Hepatocyte (in vitro differentiated cells): ENCODE data around the gene SLIT1. TPM values are rescaled to one million over a fixed set of nuclear protein-coding genes. Genes with fewer than 3 reads are reported as not detected.
A peak's percentile ranks its signal among the peaks of the same experiment; 100 is the strongest.

ENCODE experiments used
- DNase-seq: peaks from one replicate; pipeline ENCODE4 v3.0.0-alpha.2; 2016; ENCODE audit warnings: low spot score
- H2AFZ ChIP-seq: fragments of 200-600 bp; sonication (generic); 2 replicates; pipeline ENCODE4 v1.6.0; 2016; ENCODE audit warnings: antibody characterized with exemption, mild to moderate bottlenecking
- H3K27ac ChIP-seq: fragments of 200-600 bp; sonication (generic); 2 replicates; pipeline ENCODE4 v1.5.1; 2016; ENCODE audit warnings: mild to moderate bottlenecking
- H3K27me3 ChIP-seq: fragments of 200-600 bp; sonication (generic); 2 replicates; pipeline ENCODE4 v1.6.1; 2016
- H3K36me3 ChIP-seq: fragments of 200-600 bp; sonication (generic); replicated peaks from 2 replicates; pipeline ENCODE4 v1.5.1; 2016; ENCODE audit warnings: low read depth; ENCODE audit not compliant: insufficient read depth
- H3K4me1 ChIP-seq: fragments of 200-600 bp; sonication (generic); 2 replicates; pipeline ENCODE4 v1.5.1; 2016; ENCODE audit warnings: mild to moderate bottlenecking, moderate library complexity; ENCODE audit not compliant: insufficient read depth
- H3K4me2 ChIP-seq: fragments of 200-600 bp; sonication (generic); 2 replicates; pipeline ENCODE4 v1.6.0; 2016
- H3K4me3 ChIP-seq: fragments of 200-600 bp; sonication (generic); 2 replicates; pipeline ENCODE4 v1.5.1; 2016; ENCODE audit warnings: mild to moderate bottlenecking
- H3K79me2 ChIP-seq: fragments of 200-600 bp; sonication (generic); 2 replicates; pipeline ENCODE4 v1.6.0; 2017; ENCODE audit warnings: mild to moderate bottlenecking
- H3K9me2 ChIP-seq: fragments of 200-600 bp; sonication (generic); replicated peaks from 2 replicates; pipeline ENCODE4 v1.6.0; 2017; ENCODE audit warnings: mild to moderate bottlenecking; ENCODE audit not compliant: insufficient read depth
- H3K9me3 ChIP-seq: fragments of 200-600 bp; sonication (generic); 2 replicates; pipeline ENCODE4 v1.5.1; 2016; ENCODE audit warnings: low read depth, mild to moderate bottlenecking
- H4K20me1 ChIP-seq: fragments of 200-600 bp; sonication (generic); 2 replicates; pipeline ENCODE4 v1.6.0; 2016; ENCODE audit warnings: mild to moderate bottlenecking; ENCODE audit not compliant: insufficient read depth, poor library complexity, severe bottlenecking
- EZH2 ChIP-seq: fragments of 200-600 bp; sonication (generic); IDR thresholded peaks from 2 replicates; pipeline ENCODE4 v1.6.1; 2016; ENCODE audit warnings: antibody characterized with exemption, mild to moderate bottlenecking, borderline replicate concordance
- EZH2phosphoT487 ChIP-seq: fragments of 200-600 bp; sonication (generic); IDR thresholded peaks from one replicate; pipeline ENCODE4 v1.6.1; 2018; ENCODE audit warnings: antibody characterized with exemption, mild to moderate bottlenecking, low read depth, moderate library complexity; ENCODE audit not compliant: unreplicated experiment, severe bottlenecking
- WGBS: methylation state at CpG from one replicate; pipeline ENCODE4 v1.1.6; 2016; ENCODE audit warnings: low lambda C conversion rate; ENCODE audit errors: missing lambda C conversion rate; 5-methylcytosine and 5-hydroxymethylcytosine counted together
- polyA plus RNA-seq: library from polyadenylated mRNA; unstranded; fragments of >200 nt; fragmentation: Nextera tagmentation; extraction: Ambion mirVana; gene quantifications from 2 replicates; pipeline ENCODE4 v1.2.1, GENCODE V29; 2016
- total RNA-seq: library from RNA; depleted of rRNA; stranded (reverse); fragments of >200 nt; gene quantifications from 2 replicates; pipeline ENCODE4 v1.2.3, GENCODE V29; 2014
- TF ChIP-seq, protein P1 (sequence below): fragments of 200-600 bp; sonication (generic); IDR thresholded peaks from 2 replicates; pipeline ENCODE4 v1.5.1; 2016; ENCODE audit warnings: antibody characterized with exemption, mild to moderate bottlenecking; ENCODE audit not compliant: poor library complexity

The SLIT1 gene
- total and polyA plus RNA-seq, 2 experiments from 2014 or later: 0.47 to 0.65 TPM

DNA sequence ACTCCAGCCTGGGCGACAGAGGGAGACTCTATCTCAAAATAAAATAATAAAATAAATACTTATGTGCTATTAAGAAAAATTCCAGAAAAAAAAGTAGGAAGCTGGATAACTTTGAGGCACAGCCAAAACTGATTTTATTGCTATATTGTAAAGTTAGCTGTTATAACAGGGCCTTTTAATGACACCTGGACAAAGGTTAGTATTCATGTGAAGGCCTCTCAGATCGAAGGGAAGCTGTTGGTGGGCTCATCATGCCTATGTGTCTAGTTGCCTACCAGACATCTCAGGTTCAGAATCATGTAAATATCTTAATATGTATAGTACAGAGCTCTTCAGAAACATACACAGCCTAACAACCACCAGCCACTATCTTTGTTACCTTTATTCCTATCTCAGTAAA lies 210.6 kb downstream of the SLIT1 start:
- H3K4me1 ChIP-seq: peaks cover 19% of the 10 kb centered on the region
- H3K9me2 ChIP-seq: no peaks in the 10 kb centered on the region
- TF ChIP-seq EZH2phosphoT487 (no peak), EZH2 (no peak)
- TF ChIP-seq, protein P1, sequence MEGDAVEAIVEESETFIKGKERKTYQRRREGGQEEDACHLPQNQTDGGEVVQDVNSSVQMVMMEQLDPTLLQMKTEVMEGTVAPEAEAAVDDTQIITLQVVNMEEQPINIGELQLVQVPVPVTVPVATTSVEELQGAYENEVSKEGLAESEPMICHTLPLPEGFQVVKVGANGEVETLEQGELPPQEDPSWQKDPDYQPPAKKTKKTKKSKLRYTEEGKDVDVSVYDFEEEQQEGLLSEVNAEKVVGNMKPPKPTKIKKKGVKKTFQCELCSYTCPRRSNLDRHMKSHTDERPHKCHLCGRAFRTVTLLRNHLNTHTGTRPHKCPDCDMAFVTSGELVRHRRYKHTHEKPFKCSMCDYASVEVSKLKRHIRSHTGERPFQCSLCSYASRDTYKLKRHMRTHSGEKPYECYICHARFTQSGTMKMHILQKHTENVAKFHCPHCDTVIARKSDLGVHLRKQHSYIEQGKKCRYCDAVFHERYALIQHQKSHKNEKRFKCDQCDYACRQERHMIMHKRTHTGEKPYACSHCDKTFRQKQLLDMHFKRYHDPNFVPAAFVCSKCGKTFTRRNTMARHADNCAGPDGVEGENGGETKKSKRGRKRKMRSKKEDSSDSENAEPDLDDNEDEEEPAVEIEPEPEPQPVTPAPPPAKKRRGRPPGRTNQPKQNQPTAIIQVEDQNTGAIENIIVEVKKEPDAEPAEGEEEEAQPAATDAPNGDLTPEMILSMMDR: no peak
- DNase-seq: no peak
- H3K36me3 ChIP-seq: no peaks in the 10 kb centered on the region
- H3K4me3 ChIP-seq: no peak overlapping the region
- H3K79me2 ChIP-seq: no peaks in the 10 kb centered on the region
- 83% methylated on average over 2 of the region's 2 CpGs for WGBS
- no peak overlapping the region for H2AFZ ChIP-seq
- no peaks in the 10 kb centered on the region for H3K9me3 ChIP-seq
- no peaks in the 10 kb centered on the region for H4K20me1 ChIP-seq
- H3K27ac ChIP-seq: no peak overlapping the region
- H3K4me2 ChIP-seq: peak overlapping the region; percentile 30
- H3K27me3 ChIP-seq: no peaks in the 10 kb centered on the region

DNA sequence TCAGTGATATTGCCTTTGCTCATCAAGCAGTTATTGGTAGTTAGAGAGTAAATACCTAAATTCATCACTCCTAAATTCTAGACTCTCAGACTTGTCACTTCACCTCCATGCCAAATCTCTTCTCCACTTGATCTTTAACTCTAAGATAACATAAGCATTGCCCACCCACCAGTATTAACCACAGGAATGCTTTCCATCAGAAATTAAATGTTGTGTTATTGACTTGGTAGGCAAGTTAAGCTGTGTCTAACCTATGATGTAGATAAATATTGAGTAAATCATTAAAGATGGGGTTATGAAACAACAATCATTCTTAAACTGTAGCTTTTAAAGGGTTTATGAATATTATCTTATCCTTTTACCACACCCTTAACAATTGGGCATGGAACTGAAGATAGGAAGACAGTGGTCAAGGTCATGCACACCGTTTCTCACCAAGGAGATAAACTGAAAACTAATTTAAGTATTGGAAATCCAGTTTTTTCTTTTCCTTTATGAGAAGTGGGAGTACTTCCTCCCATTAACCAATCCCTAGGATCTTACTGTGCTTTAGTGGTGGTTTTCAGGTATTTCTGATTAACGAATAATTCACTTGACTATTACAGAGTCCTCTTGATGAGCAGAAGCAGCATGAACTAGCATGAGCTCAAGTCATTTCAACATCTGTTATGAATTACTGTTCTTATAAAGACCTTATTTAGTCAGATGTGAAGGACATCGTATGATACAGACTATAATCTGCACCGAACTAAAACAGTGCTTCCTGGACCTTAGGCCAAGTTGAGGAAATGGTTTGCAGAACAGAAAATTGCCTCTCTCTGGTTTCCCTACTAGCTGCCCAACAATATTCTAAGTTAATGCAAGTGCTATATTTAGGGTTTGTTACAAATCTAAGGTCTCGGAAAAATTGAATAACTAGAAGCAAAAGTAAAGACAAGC lies 211.7 kb downstream of the SLIT1 start:
- Histone ChIP-seq H3K4me2 (peak overlapping the region; percentile 30), H3K4me1 (peaks cover 19% of the 10 kb centered on the region), H3K79me2 (no peaks in the 10 kb centered on the region), H3K27me3 (no peaks in the 10 kb centered on the region), H4K20me1 (no peaks in the 10 kb centered on the region), H3K4me3 (no peak overlapping the region), H3K9me3 (no peaks in the 10 kb centered on the region), H3K27ac (no peak overlapping the region), H3K36me3 (no peaks in the 10 kb centered on the region), H3K9me2 (no peaks in the 10 kb centered on the region), H2AFZ (no peak overlapping the region)
- 66% methylated on average over 5 of the region's 5 CpGs for WGBS
- DNase-seq: no peak
- TF ChIP-seq EZH2 (no peak), EZH2phosphoT487 (no peak)

DNA sequence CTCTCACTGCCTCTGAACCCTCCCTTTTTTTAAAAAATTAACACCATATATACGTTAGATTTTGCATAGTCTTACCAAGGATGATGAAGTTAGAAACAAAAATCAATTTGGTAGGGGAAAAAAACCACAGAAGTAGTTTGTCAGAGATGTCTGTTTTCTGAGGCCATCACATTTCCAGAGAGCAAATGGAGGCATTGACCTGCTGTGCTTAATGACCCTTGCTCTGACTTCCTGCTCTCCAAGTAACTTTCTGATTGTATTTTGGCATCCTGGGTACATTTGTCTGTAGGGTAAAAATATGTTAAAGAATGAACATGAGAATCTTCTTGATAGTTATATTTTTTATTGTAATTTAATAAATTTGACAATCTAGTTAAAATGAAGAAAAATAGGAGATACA lies 213.5 kb downstream of the SLIT1 start:
- no peaks in the 10 kb centered on the region for H3K27me3 ChIP-seq
- H4K20me1 ChIP-seq: no peaks in the 10 kb centered on the region
- H3K36me3 ChIP-seq: no peaks in the 10 kb centered on the region
- no peaks in the 10 kb centered on the region for H3K9me3 ChIP-seq
- DNase-seq: no peak
- H3K4me2 ChIP-seq: no peak overlapping the region
- no peak overlapping the region for H3K27ac ChIP-seq
- no peaks in the 10 kb centered on the region for H3K79me2 ChIP-seq
- no peaks in the 10 kb centered on the region for H3K9me2 ChIP-seq
- H3K4me3 ChIP-seq: no peak overlapping the region
- WGBS: 88% methylated on average over 1 of the region's 1 CpG
- peaks cover 19% of the 10 kb centered on the region for H3K4me1 ChIP-seq
- no peak overlapping the region for H2AFZ ChIP-seq
- TF ChIP-seq EZH2phosphoT487 (no peak), EZH2 (no peak)
- TF ChIP-seq, protein P1: no peak

DNA sequence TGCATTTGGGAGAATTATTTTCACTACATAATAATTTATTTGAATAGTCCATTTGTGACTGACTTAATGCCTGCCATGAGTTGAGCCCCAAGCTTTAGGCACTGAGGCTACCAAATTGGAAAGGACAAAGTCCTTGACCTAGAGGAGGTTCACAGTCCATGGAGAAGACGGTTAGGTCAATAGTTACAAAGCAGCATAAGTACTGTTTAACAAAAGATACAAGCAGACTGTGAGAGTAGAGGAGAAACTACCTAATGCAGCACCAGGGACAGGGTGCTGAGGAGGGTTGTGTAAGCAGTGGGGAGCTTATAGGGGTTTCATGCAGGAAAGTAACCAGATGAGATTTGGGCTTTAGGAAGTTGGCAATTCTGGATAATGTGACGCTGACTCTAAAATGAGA lies 214.4 kb downstream of the SLIT1 start:
- H3K9me3 ChIP-seq: no peaks in the 10 kb centered on the region
- no peaks in the 10 kb centered on the region for H4K20me1 ChIP-seq
- no peak for DNase-seq
- H3K27me3 ChIP-seq: no peaks in the 10 kb centered on the region
- no peaks in the 10 kb centered on the region for H3K9me2 ChIP-seq
- no peak overlapping the region for H3K4me2 ChIP-seq
- H2AFZ ChIP-seq: no peak overlapping the region
- H3K27ac ChIP-seq: no peak overlapping the region
- TF ChIP-seq EZH2phosphoT487: no peak
- H3K36me3 ChIP-seq: no peaks in the 10 kb centered on the region
- H3K4me3 ChIP-seq: no peak overlapping the region
- H3K79me2 ChIP-seq: no peaks in the 10 kb centered on the region
- WGBS: 80% methylated on average over 2 of the region's 2 CpGs
- H3K4me1 ChIP-seq: peaks cover 19% of the 10 kb centered on the region
